ENCODE measurements around the gene MAPK10.
"Not testable (repeated sequence)": the region's sequence is repeated elsewhere in the genome, so short reads cannot be mapped to it uniquely, and the experiment has no call there.

Gene MAPK10

GRCh38 chr4:86099348-86099747 is 260.5 kb downstream of the MAPK10 start:
- POLR2A ChIA-PET = no interaction called here

GRCh38 chr4:86098691-86099090 is 261.2 kb downstream of the MAPK10 start:
- TF ChIP-seq NFRKB (IDR thresholded peaks at IDR 0.05) (no peak), FOXM1 (IDR thresholded peaks at IDR 0.05; ENCODE audit: borderline replicate concordance) (no peak), PKNOX1 (IDR thresholded peaks at IDR 0.05) (no peak), FOXA1 (IDR thresholded peaks at IDR 0.05) (no peak), ELF4 (IDR thresholded peaks at IDR 0.05) (no peak), BHLHE40 (IDR thresholded peaks at IDR 0.05; ENCODE audit: borderline replicate concordance) (no peak), TARDBP (IDR thresholded peaks at IDR 0.05) (no peak), HDGF (IDR thresholded peaks at IDR 0.05; ENCODE audit: borderline replicate concordance) (no peak), CTBP1 (IDR thresholded peaks at IDR 0.05; ENCODE audit: borderline replicate concordance) (no peak), LEF1 (IDR thresholded peaks at IDR 0.05; ENCODE audit: borderline replicate concordance) (no peak)
- no peak for DNase-seq (ENCODE audit: extremely low spot score)
- CTCF ChIA-PET = no interaction called here
- POLR2A ChIA-PET = no interaction called here

More at GRCh38 chr4:86099348-86099747, 260.5 kb downstream of the MAPK10 start:
- DNase-seq (ENCODE audit: extremely low spot score) = no peak
- no peak for TF ChIP-seq ELF4 (IDR thresholded peaks at IDR 0.05)
- TF ChIP-seq ARNT (IDR thresholded peaks at IDR 0.05) = no peak
- no peak for TF ChIP-seq SP1 (IDR thresholded peaks at IDR 0.05)
- no peak for TF ChIP-seq BHLHE40 (IDR thresholded peaks at IDR 0.05; ENCODE audit: borderline replicate concordance)
- TF ChIP-seq LEF1 (IDR thresholded peaks at IDR 0.05; ENCODE audit: borderline replicate concordance) = no peak
- no peak for TF ChIP-seq CTBP1 (IDR thresholded peaks at IDR 0.05; ENCODE audit: borderline replicate concordance)
- no peak for TF ChIP-seq HDGF (IDR thresholded peaks at IDR 0.05; ENCODE audit: borderline replicate concordance)
- TF ChIP-seq TARDBP (IDR thresholded peaks at IDR 0.05) = no peak
- no peak for TF ChIP-seq FOXK2 (IDR thresholded peaks at IDR 0.05)
- CTCF ChIA-PET = no interaction called here

GRCh38 chr4:86096373-86096772 is 263.5 kb downstream of the MAPK10 start:
- ChIA-PET CTCF (no interaction called here), POLR2A (no interaction called here)
- DNase-seq (ENCODE audit: extremely low spot score) = no peak
- TF ChIP-seq L3MBTL2 (conservative IDR thresholded peaks at IDR 0.05) = no peak
- TF ChIP-seq SUZ12 (IDR thresholded peaks at IDR 0.05) = no peak
- no peak for TF ChIP-seq HDGF (IDR thresholded peaks at IDR 0.05; ENCODE audit: borderline replicate concordance)

- CTCF ChIA-PET = no interaction called here
- POLR2A ChIA-PET = no interaction called here
- no peak for DNase-seq (ENCODE audit: extremely low spot score)
- no peak for TF ChIP-seq FOXA1 (IDR thresholded peaks at IDR 0.05)
- TF ChIP-seq TARDBP (IDR thresholded peaks at IDR 0.05) = no peak
- TF ChIP-seq BHLHE40 (IDR thresholded peaks at IDR 0.05; ENCODE audit: borderline replicate concordance) = no peak
- TF ChIP-seq SP1 (IDR thresholded peaks at IDR 0.05) = no peak
- no peak for TF ChIP-seq CTBP1 (IDR thresholded peaks at IDR 0.05; ENCODE audit: borderline replicate concordance)
- no peak for TF ChIP-seq HDGF (IDR thresholded peaks at IDR 0.05; ENCODE audit: borderline replicate concordance)
- TF ChIP-seq SUZ12 (IDR thresholded peaks at IDR 0.05) = no peak
- no peak for TF ChIP-seq FOXK2 (IDR thresholded peaks at IDR 0.05)
Measured at GRCh38 chr4:86092684-86093083, 267.2 kb downstream of the MAPK10 start.

- POLR2A ChIA-PET = no interaction called here
- CTCF ChIA-PET = no interaction called here
- DNase-seq (ENCODE audit: extremely low spot score) = no peak
- TF ChIP-seq LEF1 (IDR thresholded peaks at IDR 0.05; ENCODE audit: borderline replicate concordance) (no peak), HDGF (IDR thresholded peaks at IDR 0.05; ENCODE audit: borderline replicate concordance) (no peak), FOXK2 (IDR thresholded peaks at IDR 0.05) (no peak), SUZ12 (IDR thresholded peaks at IDR 0.05) (no peak), TARDBP (IDR thresholded peaks at IDR 0.05) (no peak), ELF4 (IDR thresholded peaks at IDR 0.05) (no peak), ARNT (IDR thresholded peaks at IDR 0.05) (no peak), BHLHE40 (IDR thresholded peaks at IDR 0.05; ENCODE audit: borderline replicate concordance) (no peak), L3MBTL2 (conservative IDR thresholded peaks at IDR 0.05) (no peak)
Measured at GRCh38 chr4:86091201-86091600, 268.7 kb downstream of the MAPK10 start.

- ChIA-PET CTCF (interaction anchor here (0.5 kb wide), 1 partner anchor 12 kb away, joined by 3 read pairs; no protein-coding TSS in a partner anchor), POLR2A (no interaction called here)
- TF ChIP-seq TARDBP (IDR thresholded peaks at IDR 0.05) (no peak), CTBP1 (IDR thresholded peaks at IDR 0.05; ENCODE audit: borderline replicate concordance) (no peak), ARNT (IDR thresholded peaks at IDR 0.05) (no peak), BHLHE40 (IDR thresholded peaks at IDR 0.05; ENCODE audit: borderline replicate concordance) (no peak)
- DNase-seq (ENCODE audit: extremely low spot score) = no peak
Measured at GRCh38 chr4:86089781-86090323, 270.0 kb downstream of the MAPK10 start.

- POLR2A ChIA-PET = no interaction called here
- DNase-seq (ENCODE audit: extremely low spot score) = no peak
- CTCF ChIA-PET = no interaction called here
- no peak for TF ChIP-seq LEF1 (IDR thresholded peaks at IDR 0.05; ENCODE audit: borderline replicate concordance)
- TF ChIP-seq TARDBP (IDR thresholded peaks at IDR 0.05) = no peak
- no peak for TF ChIP-seq FOXK2 (IDR thresholded peaks at IDR 0.05)
- no peak for TF ChIP-seq PKNOX1 (IDR thresholded peaks at IDR 0.05)
- no peak for TF ChIP-seq ARNT (IDR thresholded peaks at IDR 0.05)
- no peak for TF ChIP-seq CTBP1 (IDR thresholded peaks at IDR 0.05; ENCODE audit: borderline replicate concordance)
- no peak for TF ChIP-seq HDGF (IDR thresholded peaks at IDR 0.05; ENCODE audit: borderline replicate concordance)
- no peak for TF ChIP-seq FOXA1 (IDR thresholded peaks at IDR 0.05)
- no peak for TF ChIP-seq SP1 (IDR thresholded peaks at IDR 0.05)
- no peak for TF ChIP-seq FOXM1 (IDR thresholded peaks at IDR 0.05; ENCODE audit: borderline replicate concordance)
- no peak for TF ChIP-seq SUZ12 (IDR thresholded peaks at IDR 0.05)
Measured at GRCh38 chr4:86089053-86089452, 270.8 kb downstream of the MAPK10 start.

GRCh38 chr4:86075796-86076195 is 284.1 kb downstream of the MAPK10 start:
- DNase-seq (ENCODE audit: extremely low spot score); CTCF ChIA-PET: not testable (repeated sequence)

More at GRCh38 chr4:86075796-86076195, 284.1 kb downstream of the MAPK10 start:
- POLR2A ChIA-PET = not testable (repeated sequence)
